MM.1S (cell line): ENCODE measurements around the gene STAT3.

Experiments used
- DNase-seq: peaks from one replicate; pipeline ENCODE4 v3.0.0-alpha.2; 2015
- H2AFZ ChIP-seq: fragments of 300-600 bp; sonication (generic); 2 replicates; pipeline ENCODE4 v1.6.0; 2016; ENCODE audit warnings: antibody characterized with exemption, low read length
- H3F3A ChIP-seq: fragments of 300-600 bp; sonication (generic); 2 replicates; pipeline ENCODE4 v1.6.1; 2016; ENCODE audit warnings: mild to moderate bottlenecking, antibody characterized with exemption, low read length, moderate library complexity, mixed read lengths; ENCODE audit not compliant: insufficient read depth
- H3K27ac ChIP-seq: fragments of 300-600 bp; sonication (generic); 2 replicates; pipeline ENCODE4 v1.5.1; 2016; ENCODE audit warnings: mild to moderate bottlenecking, low read length
- H3K27me3 ChIP-seq: fragments of 300-600 bp; sonication (generic); replicated peaks from 2 replicates; pipeline ENCODE4 v1.6.0; 2016; ENCODE audit warnings: low read length; ENCODE audit not compliant: insufficient read depth
- H3K36me3 ChIP-seq: fragments of 300-600 bp; sonication (generic); replicated peaks from 2 replicates; pipeline ENCODE4 v1.6.1; 2016; ENCODE audit warnings: mild to moderate bottlenecking, low read length, mixed read lengths; ENCODE audit not compliant: insufficient read depth
- H3K4me1 ChIP-seq: fragments of 300-600 bp; sonication (generic); 2 replicates; pipeline ENCODE4 v1.6.1; 2016; ENCODE audit warnings: low read length, mixed read lengths
- H3K4me2 ChIP-seq: fragments of 300-600 bp; sonication (generic); 2 replicates; pipeline ENCODE4 v1.6.0; 2016; ENCODE audit warnings: low read depth, low read length
- H3K4me3 ChIP-seq: fragments of 300-600 bp; sonication (generic); 2 replicates; pipeline ENCODE4 v1.5.1; 2016; ENCODE audit warnings: low read length, mixed read lengths
- H3K79me2 ChIP-seq: fragments of 300-600 bp; sonication (generic); 2 replicates; pipeline ENCODE4 v1.6.1; 2016; ENCODE audit warnings: mixed run types, low read length, mixed read lengths
- H3K9ac ChIP-seq: fragments of 300-600 bp; sonication (generic); 2 replicates; pipeline ENCODE4 v1.6.1; 2016; ENCODE audit warnings: low read length, mixed read lengths
- H3K9me2 ChIP-seq: fragments of 300-600 bp; sonication (generic); replicated peaks from 2 replicates; pipeline ENCODE4 v1.6.1; 2016; ENCODE audit warnings: mild to moderate bottlenecking, low read length, mixed read lengths; ENCODE audit not compliant: insufficient read depth
- H3K9me3 ChIP-seq: fragments of 300-600 bp; sonication (generic); replicated peaks from 2 replicates; pipeline ENCODE4 v1.6.1; 2016; ENCODE audit warnings: mild to moderate bottlenecking, low read length, mixed read lengths; ENCODE audit not compliant: insufficient read depth
- H4K20me1 ChIP-seq: fragments of 300-600 bp; sonication (generic); 2 replicates; pipeline ENCODE4 v1.6.1; 2016; ENCODE audit warnings: mild to moderate bottlenecking, low read length, moderate library complexity, mixed read lengths; ENCODE audit not compliant: insufficient read depth
- CTCF ChIP-seq: fragments of 300-600 bp; sonication (generic); IDR thresholded peaks from 2 replicates; pipeline ENCODE4 v1.5.1; 2016; ENCODE audit warnings: antibody characterized with exemption, low read length, mixed read lengths
- EZH2 ChIP-seq: fragments of 300-600 bp; sonication (generic); optimal IDR thresholded peaks from 2 replicates; pipeline ENCODE3; 2017; ENCODE audit warnings: low read depth, mild to moderate bottlenecking, antibody characterized with exemption, low read length, mixed read lengths
- EZH2phosphoT487 ChIP-seq: fragments of 300-600 bp; sonication (generic); IDR thresholded peaks from 2 replicates; pipeline ENCODE4 v1.6.1; 2018; ENCODE audit warnings: antibody characterized with exemption, low read length

The STAT3 gene

GRCh38 chr17:42358434-42358833, 29.8 kb downstream of the STAT3 start:
- no peak for TF ChIP-seq CTCF
- no peak for TF ChIP-seq EZH2
- no peak for TF ChIP-seq EZH2phosphoT487
- Histone ChIP-seq H3K36me3 (no peaks in the 10 kb centered on the region), H3K9me2 (no peaks in the 10 kb centered on the region), H3K9me3 (no peaks in the 10 kb centered on the region), H3K4me1 (no peaks in the 10 kb centered on the region), H3K9ac (no peak overlapping the region), H3K27ac (no peak overlapping the region), H3K79me2 (peaks cover 15% of the 10 kb centered on the region), H3K27me3 (no peaks in the 10 kb centered on the region), H2AFZ (no peak overlapping the region), H3K4me3 (no peak overlapping the region), H4K20me1 (no peaks in the 10 kb centered on the region), H3K4me2 (no peak overlapping the region), H3F3A (no peaks in the 10 kb centered on the region)
- no peak for DNase-seq

DNA sequence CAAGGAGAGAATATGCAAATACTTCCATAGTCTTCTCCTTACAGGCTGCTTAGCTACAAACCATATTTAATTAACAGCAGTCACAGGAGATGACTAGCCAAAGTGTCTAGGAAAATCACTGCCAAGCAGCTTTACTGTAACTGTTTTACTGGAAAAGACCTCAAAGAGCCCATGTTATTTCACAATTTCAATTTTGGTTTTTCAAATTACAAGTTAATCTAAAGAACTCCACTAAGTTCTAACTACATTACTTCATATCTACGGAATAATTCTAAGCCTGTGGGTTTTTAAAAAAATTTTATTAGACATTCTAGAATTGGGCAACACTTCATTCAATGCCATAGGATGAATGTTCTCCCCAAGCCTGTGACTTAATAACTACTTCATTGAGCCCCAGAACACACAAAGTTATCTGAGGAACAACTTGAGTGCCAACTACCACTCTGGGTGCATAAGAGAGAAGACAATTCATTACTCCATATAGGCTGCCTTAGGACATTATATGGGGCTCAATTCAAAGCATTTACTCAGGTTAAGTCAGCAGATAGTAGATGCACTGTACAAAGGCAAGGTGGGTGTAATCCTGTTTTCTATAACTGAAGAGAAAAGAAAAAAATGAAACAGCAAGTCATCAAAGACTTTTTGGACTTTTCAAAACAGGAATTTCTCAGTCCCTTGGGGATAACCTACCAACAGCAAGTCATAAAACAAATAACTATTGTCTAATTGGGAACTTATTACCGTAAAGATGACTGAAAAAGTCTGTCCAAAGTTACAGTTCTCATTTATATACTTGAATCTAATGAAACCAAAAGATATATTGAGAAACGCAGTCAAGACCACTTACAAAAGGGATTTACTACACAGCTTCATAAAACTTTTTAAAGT, 33.0 kb downstream of the STAT3 start:
- H2AFZ ChIP-seq: no peak overlapping the region
- no peaks in the 10 kb centered on the region for H3K9me2 ChIP-seq
- no peaks in the 10 kb centered on the region for H3K4me1 ChIP-seq
- H3K4me2 ChIP-seq: no peak overlapping the region
- no peak overlapping the region for H3K4me3 ChIP-seq
- no peaks in the 10 kb centered on the region for H3K27me3 ChIP-seq
- no peak overlapping the region for H3K27ac ChIP-seq
- no peaks in the 10 kb centered on the region for H3K9me3 ChIP-seq
- H3F3A ChIP-seq: no peaks in the 10 kb centered on the region
- no peak for TF ChIP-seq EZH2phosphoT487
- TF ChIP-seq EZH2: no peak
- TF ChIP-seq CTCF: no peak
- H3K9ac ChIP-seq: no peak overlapping the region
- no peaks in the 10 kb centered on the region for H4K20me1 ChIP-seq
- no peaks in the 10 kb centered on the region for H3K36me3 ChIP-seq
- no peak for DNase-seq
- 0 out of 2 replicates have a peak, but pooled peaks cover 7% of the 10 kb centered on the region for H3K79me2 ChIP-seq

DNA sequence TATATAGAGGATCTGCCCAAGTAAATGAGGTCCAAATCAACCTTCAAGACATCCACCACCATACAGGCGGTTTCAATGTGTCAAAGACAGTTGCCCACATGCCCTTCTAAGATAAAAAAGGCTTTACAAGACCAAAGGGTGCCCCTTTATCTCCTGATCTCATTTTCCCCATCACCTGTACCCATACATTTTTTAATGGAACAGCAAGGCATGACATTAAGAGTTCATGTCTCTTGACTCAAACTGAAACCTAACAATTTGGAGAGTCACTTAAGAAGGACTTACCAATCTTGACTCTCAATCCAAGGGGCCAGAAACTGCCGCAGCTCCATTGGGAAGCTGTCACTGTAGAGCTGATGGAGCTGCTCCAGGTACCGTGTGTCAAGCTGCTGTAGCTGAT, 40.1 kb downstream of the STAT3 start:
- Histone ChIP-seq H3K36me3 (no peaks in the 10 kb centered on the region), H3K9me3 (no peaks in the 10 kb centered on the region), H3K79me2 (0 out of 2 replicates have a peak, but pooled peaks cover 3% of the 10 kb centered on the region), H3K27ac (no peak overlapping the region), H3K9me2 (no peaks in the 10 kb centered on the region), H3K4me1 (no peaks in the 10 kb centered on the region), H3K4me2 (no peak overlapping the region), H3F3A (no peaks in the 10 kb centered on the region), H3K9ac (no peak overlapping the region), H3K27me3 (no peaks in the 10 kb centered on the region), H2AFZ (no peak overlapping the region), H4K20me1 (no peaks in the 10 kb centered on the region), H3K4me3 (no peak overlapping the region)
- TF ChIP-seq CTCF (no peak), EZH2 (no peak), EZH2phosphoT487 (no peak)
- no peak for DNase-seq
